GM12872 (cell line): Measurements from ENCODE around the gene AKAP13.

Source experiments
- TF ChIP-seq, protein P1 (sequence below): IDR thresholded peaks from 3 replicates; pipeline ENCODE4 v1.5.1; 2011; ENCODE audit warnings: low read depth, mild to moderate bottlenecking, low read length, moderate library complexity; ENCODE audit not compliant: insufficient read depth

The AKAP13 gene

GRCh38 chr15:85687329-85687728, 306.9 kb downstream of the AKAP13 start:
- TF ChIP-seq, protein P1, sequence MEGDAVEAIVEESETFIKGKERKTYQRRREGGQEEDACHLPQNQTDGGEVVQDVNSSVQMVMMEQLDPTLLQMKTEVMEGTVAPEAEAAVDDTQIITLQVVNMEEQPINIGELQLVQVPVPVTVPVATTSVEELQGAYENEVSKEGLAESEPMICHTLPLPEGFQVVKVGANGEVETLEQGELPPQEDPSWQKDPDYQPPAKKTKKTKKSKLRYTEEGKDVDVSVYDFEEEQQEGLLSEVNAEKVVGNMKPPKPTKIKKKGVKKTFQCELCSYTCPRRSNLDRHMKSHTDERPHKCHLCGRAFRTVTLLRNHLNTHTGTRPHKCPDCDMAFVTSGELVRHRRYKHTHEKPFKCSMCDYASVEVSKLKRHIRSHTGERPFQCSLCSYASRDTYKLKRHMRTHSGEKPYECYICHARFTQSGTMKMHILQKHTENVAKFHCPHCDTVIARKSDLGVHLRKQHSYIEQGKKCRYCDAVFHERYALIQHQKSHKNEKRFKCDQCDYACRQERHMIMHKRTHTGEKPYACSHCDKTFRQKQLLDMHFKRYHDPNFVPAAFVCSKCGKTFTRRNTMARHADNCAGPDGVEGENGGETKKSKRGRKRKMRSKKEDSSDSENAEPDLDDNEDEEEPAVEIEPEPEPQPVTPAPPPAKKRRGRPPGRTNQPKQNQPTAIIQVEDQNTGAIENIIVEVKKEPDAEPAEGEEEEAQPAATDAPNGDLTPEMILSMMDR = peak; percentile 20; the same call in 1 of the 3 replicates

- TF ChIP-seq, protein P1 = no peak
These were observed 308.3 kb downstream of the AKAP13 start for GRCh38 chr15:85688711-85689110.

DNA sequence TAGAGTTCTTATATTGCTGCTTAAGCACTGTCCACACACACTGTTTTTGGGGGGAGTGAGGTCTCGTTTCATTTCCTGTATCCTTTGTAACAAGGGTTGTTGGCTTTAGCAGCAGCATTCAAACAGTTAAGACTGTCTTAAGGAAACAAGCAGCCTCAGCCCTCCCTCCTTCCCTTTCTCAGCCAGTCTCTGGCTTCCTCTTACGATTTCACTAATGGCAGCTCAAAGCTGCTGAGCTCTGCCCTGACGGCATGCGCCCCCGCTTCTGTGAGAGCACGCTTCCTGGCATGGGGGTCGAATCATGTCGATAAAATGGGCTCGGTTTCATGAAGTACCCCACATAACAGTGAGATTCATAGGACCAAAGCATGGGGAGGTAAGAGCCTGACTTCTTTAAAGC, 309.3 kb downstream of the AKAP13 start:
- TF ChIP-seq, protein P1 = no peak

DNA sequence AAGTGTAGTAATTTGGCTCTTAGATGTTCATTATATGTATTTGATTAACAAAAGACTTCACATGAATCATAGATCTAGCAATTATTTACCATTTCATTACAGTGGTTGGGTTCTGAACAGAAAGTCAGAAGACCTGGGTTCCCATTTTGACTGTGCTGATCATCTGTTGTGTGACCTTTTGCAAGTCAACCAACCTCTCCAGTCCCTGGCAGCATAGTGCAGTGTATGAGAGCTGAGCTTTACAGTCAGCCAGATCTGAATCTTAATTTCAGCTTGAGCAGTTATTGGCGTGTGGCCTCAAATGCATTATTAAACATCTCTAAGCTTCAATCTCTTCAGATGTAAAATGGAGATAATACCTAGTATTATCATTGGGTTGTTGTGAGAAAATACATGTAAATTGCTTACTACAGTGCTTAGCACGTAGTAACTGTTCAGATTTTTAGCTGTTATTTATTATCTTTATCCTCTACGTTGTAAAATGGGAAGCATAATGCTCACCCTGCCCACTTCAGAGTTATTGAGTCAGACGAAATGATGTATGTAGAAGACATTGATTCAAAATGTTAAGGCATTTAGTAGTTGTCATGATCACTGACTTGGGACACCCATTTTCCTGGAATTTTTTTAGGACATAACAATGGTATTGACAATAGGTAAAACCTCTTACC, 310.3 kb downstream of the AKAP13 start:
- TF ChIP-seq, protein P1 = no peak

DNA sequence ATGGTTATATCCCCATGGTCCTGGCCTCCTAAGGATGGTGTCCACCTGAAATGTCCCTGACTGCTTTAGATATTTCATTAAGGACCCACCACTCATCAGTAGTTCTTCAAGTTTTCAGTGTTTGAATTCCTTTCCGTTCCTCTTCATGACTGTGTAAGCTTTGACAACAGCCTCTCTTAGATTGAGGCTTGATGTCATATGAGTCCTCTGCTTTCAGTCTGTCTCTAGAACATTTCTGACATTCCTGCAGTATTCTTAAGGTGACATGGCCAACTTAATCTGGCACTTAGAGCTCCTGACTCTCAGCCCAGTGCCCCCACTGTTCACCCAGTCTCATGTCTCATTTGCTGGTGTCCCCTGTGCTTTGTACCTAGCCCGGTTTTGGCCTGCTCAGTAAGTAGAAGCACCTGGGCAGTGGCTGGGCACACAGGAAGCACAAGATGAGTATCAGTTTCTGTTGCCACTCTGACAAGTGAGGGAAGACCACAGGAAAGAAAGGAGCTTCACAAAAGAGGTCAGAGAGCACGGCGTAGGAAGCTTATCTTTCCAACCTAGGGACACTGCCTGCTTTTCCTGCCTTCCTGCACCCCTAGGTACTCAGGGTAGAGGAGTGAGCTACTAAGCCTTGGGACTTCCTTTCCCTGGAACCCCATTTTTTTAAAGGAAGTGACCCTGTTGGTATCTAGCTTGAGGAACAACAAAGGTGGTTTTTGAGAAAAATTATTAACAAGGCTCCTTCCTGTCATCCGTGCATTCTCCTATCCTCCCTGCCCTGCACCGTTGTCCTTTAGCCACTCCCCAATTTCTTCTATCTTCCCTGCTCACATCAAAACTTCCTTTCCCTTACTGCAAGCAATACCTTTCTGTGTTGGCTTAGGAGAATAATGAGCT, 311.2 kb downstream of the AKAP13 start:
- TF ChIP-seq, protein P1 = no peak

- TF ChIP-seq, protein P1 = no peak
These were observed 311.9 kb downstream of the AKAP13 start for GRCh38 chr15:85692321-85692720.

GRCh38 chr15:85692873-85693272, 312.5 kb downstream of the AKAP13 start:
- TF ChIP-seq, protein P1 = no peak
